HepG2 (cell line): ENCODE results near the gene TMPO. TPM values are rescaled to one million over a fixed set of nuclear protein-coding genes. Genes with fewer than 3 reads are reported as not detected.

Experiments
- AKAP8 ChIP-seq: sonication (generic); formaldehyde crosslinking; IDR thresholded peaks from 2 replicates; pipeline ENCODE4 v1.5.1; 2020; ENCODE audit warnings: mild to moderate bottlenecking, missing genetic modification reagents
- ARNT2 ChIP-seq: sonication (generic); formaldehyde crosslinking; IDR thresholded peaks from 2 replicates; pipeline ENCODE4 v1.8.0; 2022; ENCODE audit warnings: mild to moderate bottlenecking, low read depth, missing genetic modification reagents, moderate library complexity
- BATF2 ChIP-seq: sonication (generic); formaldehyde crosslinking; IDR thresholded peaks from 2 replicates; pipeline ENCODE4 v1.8.0; 2022; ENCODE audit warnings: mild to moderate bottlenecking, missing genetic modification reagents, moderate library complexity
- CEBPG ChIP-seq: IDR thresholded peaks from 2 replicates; pipeline ENCODE4 v1.6.1; 2016
- CHCHD3 ChIP-seq: sonication (generic); formaldehyde crosslinking; IDR thresholded peaks from 2 replicates; pipeline ENCODE4 v1.8.0; 2022; ENCODE audit warnings: mild to moderate bottlenecking, missing genetic modification reagents, moderate library complexity
- FOXA1 ChIP-seq, 2 experiments: fragments of 450-650 bp in 1 of 2; sonication (generic) in 1 of 2; formaldehyde crosslinking in 1 of 2; IDR thresholded peaks; 2 replicates each; pipeline versions ENCODE4 v1.4.0 to v1.6.1; 2016 to 2020; ENCODE audit warnings: missing genetic modification reagents in 1 of 2
- HBP1 ChIP-seq: IDR thresholded peaks from 2 replicates; pipeline ENCODE4 v1.6.1; 2016; ENCODE audit warnings: low read depth, control low read depth
- HHEX ChIP-seq: IDR thresholded peaks from 2 replicates; pipeline ENCODE4 v1.6.1; 2016; ENCODE audit warnings: control low read depth
- ISX ChIP-seq: sonication (generic); formaldehyde crosslinking; conservative IDR thresholded peaks from 2 replicates; pipeline ENCODE4 v1.5.0; 2020; ENCODE audit warnings: missing genetic modification reagents
- NR2F2 ChIP-seq: IDR thresholded peaks from 2 replicates; pipeline ENCODE4 v1.6.1; 2012; ENCODE audit warnings: low read depth, inconsistent platforms, borderline replicate concordance
- PPARG ChIP-seq: conservative IDR thresholded peaks from 2 replicates; pipeline ENCODE4 v1.6.1; 2016; ENCODE audit warnings: missing biosample characterization, missing genetic modification reagents
- PRPF4 ChIP-seq: fragments of 200-400 bp; formaldehyde crosslinking; IDR thresholded peaks from 2 replicates; pipeline ENCODE4 v1.6.1; 2016; ENCODE audit warnings: low read length, low read depth; ENCODE audit not compliant: poor library complexity, severe bottlenecking
- RAD51 ChIP-seq: fragments of 450-650 bp; IDR thresholded peaks from 2 replicates; pipeline ENCODE4 v1.6.1; 2016; ENCODE audit warnings: borderline replicate concordance
- RCOR2 ChIP-seq: IDR thresholded peaks from 2 replicates; pipeline ENCODE4 v1.6.1; 2016; ENCODE audit warnings: missing biosample characterization, missing genetic modification reagents
- SETDB1 ChIP-seq: sonication (generic); formaldehyde crosslinking; IDR thresholded peaks from 2 replicates; pipeline ENCODE4 v1.5.1; 2020; ENCODE audit warnings: missing genetic modification reagents, mild to moderate bottlenecking, borderline replicate concordance
- SNAPC2 ChIP-seq: sonication (generic); formaldehyde crosslinking; IDR thresholded peaks from 2 replicates; pipeline ENCODE4 v1.8.1; 2022; ENCODE audit warnings: mild to moderate bottlenecking, missing genetic modification reagents
- SP140L ChIP-seq: sonication (generic); formaldehyde crosslinking; IDR thresholded peaks from 2 replicates; pipeline ENCODE4 v1.4.0; 2020; ENCODE audit warnings: missing genetic modification reagents, borderline replicate concordance
- THYN1 ChIP-seq: sonication (generic); formaldehyde crosslinking; IDR thresholded peaks from 2 replicates; pipeline ENCODE4 v1.8.1; 2023; ENCODE audit warnings: low read depth, mild to moderate bottlenecking, moderate library complexity, missing genetic modification reagents, borderline replicate concordance
- TOPORS ChIP-seq: sonication (generic); formaldehyde crosslinking; IDR thresholded peaks from 2 replicates; pipeline ENCODE4 v1.8.0; 2023; ENCODE audit warnings: mild to moderate bottlenecking, missing genetic modification reagents
- TRAFD1 ChIP-seq: sonication (generic); formaldehyde crosslinking; IDR thresholded peaks from 2 replicates; pipeline ENCODE4 v1.5.1; 2020; ENCODE audit warnings: missing genetic modification reagents, mild to moderate bottlenecking, borderline replicate concordance
- YY1 ChIP-seq: IDR thresholded peaks from 2 replicates; pipeline ENCODE4 v1.6.1; 2011; ENCODE audit warnings: low read length, low read depth, moderate library complexity, mild to moderate bottlenecking; ENCODE audit not compliant: insufficient read depth, insufficient replicate concordance
- ZMAT5 ChIP-seq: sonication (generic); formaldehyde crosslinking; IDR thresholded peaks from 2 replicates; pipeline ENCODE4 v1.5.0; 2020; ENCODE audit warnings: mild to moderate bottlenecking, low read depth, missing genetic modification reagents, borderline replicate concordance
- ZMYM4 ChIP-seq: sonication (generic); formaldehyde crosslinking; IDR thresholded peaks from 2 replicates; pipeline ENCODE4 v1.8.1; 2023; ENCODE audit warnings: mild to moderate bottlenecking, missing genetic modification reagents
- ZNF253 ChIP-seq: sonication (generic); formaldehyde crosslinking; IDR thresholded peaks from 2 replicates; pipeline ENCODE4 v1.8.0; 2022; ENCODE audit warnings: mild to moderate bottlenecking, missing genetic modification reagents, borderline replicate concordance
- ZNF30 ChIP-seq: sonication (generic); formaldehyde crosslinking; IDR thresholded peaks from 2 replicates; pipeline ENCODE4 v1.5.0; 2020; ENCODE audit warnings: mild to moderate bottlenecking, missing genetic modification reagents
- ZNF530 ChIP-seq: sonication (generic); formaldehyde crosslinking; IDR thresholded peaks from 2 replicates; pipeline ENCODE4 v1.5.0; 2020; ENCODE audit warnings: low read depth, mild to moderate bottlenecking, missing genetic modification reagents
- ZNF724P ChIP-seq: sonication (generic); formaldehyde crosslinking; IDR thresholded peaks from 2 replicates; pipeline ENCODE4 v1.8.0; 2022; ENCODE audit warnings: missing genetic modification reagents, borderline replicate concordance
- ZSCAN20 ChIP-seq: sonication (generic); formaldehyde crosslinking; IDR thresholded peaks from 2 replicates; pipeline ENCODE4 v1.4.0; 2020; ENCODE audit warnings: missing genetic modification reagents, mild to moderate bottlenecking, borderline replicate concordance
- polyA plus RNA-seq, 8 experiments: library from polyadenylated mRNA; depleted of rRNA in 3 of 8; stranded (reverse) in 7 of 8; unstranded in 1 of 8; fragments of >200 nt; fragmentation: Illumina TruSeq in 4 of 8; extraction: Trizol in 4 of 8; gene quantifications; 2 replicates each; pipeline versions ENCODE4 v1.2.1 to v1.2.3, GENCODE V29; 2011 to 2016; ENCODE audit warnings: low read depth in 4 of 8, missing spikeins in 1 of 8, mixed read lengths in 1 of 8; ENCODE audit not compliant: insufficient read depth in 1 of 8
- total RNA-seq, 5 experiments: library from RNA; depleted of rRNA; stranded (reverse); fragments of >200 nt; fragmentation: Illumina TruSeq; extraction: Trizol; gene quantifications; 2 replicates each; pipeline ENCODE4 v1.2.3, GENCODE V29; 2016; ENCODE audit warnings: low read depth in 1 of 5

Gene TMPO
- total and polyA plus RNA-seq, 2 of the 13 experiments (the other 11 are each of a cell fraction or from before 2014, with no cell fraction given) = 24.2 to 167 TPM

GRCh38 chr12:98574110-98574509 is 58.7 kb downstream of the TMPO start (continued):
- TF ChIP-seq PRPF4 (no peak), THYN1 (CRISPR knock-in tag) (no peak), BATF2 (CRISPR knock-in tag) (no peak), SNAPC2 (no peak), YY1 (no peak), ZMAT5 (CRISPR knock-in tag) (no peak), RAD51 (no peak), PPARG (CRISPR knock-in tag) (0 out of 2 replicates have a peak, but pooled peaks have one; percentile 14), CEBPG (no peak), ZNF30 (no peak), ISX (CRISPR knock-in tag) (no peak), SETDB1 (CRISPR knock-in tag) (no peak), TRAFD1 (CRISPR knock-in tag) (no peak), AKAP8 (CRISPR knock-in tag) (no peak), ZNF253 (CRISPR knock-in tag) (no peak), NR2F2 (0 out of 2 replicates have a peak, but pooled peaks have one; percentile 17), HHEX (CRISPR knock-in tag) (no peak), ZSCAN20 (no peak), ZNF530 (CRISPR knock-in tag) (no peak), FOXA1 (IDR thresholded peaks at IDR 0.05) (no peak), FOXA1 (CRISPR knock-in tag; IDR thresholded peaks at IDR 0.05) (0 out of 2 replicates have a peak, but pooled peaks have one; percentile 28), ARNT2 (CRISPR knock-in tag) (no peak), RCOR2 (CRISPR knock-in tag) (0 out of 2 replicates have a peak, but pooled peaks have one; percentile 19), ZMYM4 (CRISPR knock-in tag) (no peak), TOPORS (CRISPR knock-in tag) (no peak), HBP1 (CRISPR knock-in tag) (no peak), CHCHD3 (CRISPR knock-in tag) (no peak), SP140L (no peak), ZNF724P (no peak)
